IMR-90 (cell line): ENCODE results near the gene SLC1A1. TPM values are rescaled to one million over a fixed set of nuclear protein-coding genes. Genes with fewer than 3 reads are reported as not detected.
A peak's percentile ranks its signal among the peaks of the same experiment; 100 is the strongest.

Experiments used
- ATAC-seq: fragments of 200-7000 bp; cut with Tn5 transposase; 2 replicates; pipeline ENCODE4 v1.9.1; 2020; ENCODE audit warnings: low read depth, mild to moderate bottlenecking, moderate library complexity
- BruUV-seq: library from RNA; stranded (reverse); fragments of 400-500 nt; replicated peaks from 2 replicates; lab custom pipeline; 2021; lab: Mats Ljungman, UMichigan
- CTCF ChIA-PET: fragments of 300-600 bp; formaldehyde crosslinking; extraction: SDS; loops from one replicate; lab custom pipeline; 2021; ENCODE audit warnings: antibody characterized with exemption; lab: Yijun Ruan, JAX
- POLR2A ChIA-PET: fragments of 300-600 bp; sonication (Branson Sonifier 250); formaldehyde crosslinking; loops from one replicate; lab custom pipeline; 2022; ENCODE audit warnings: antibody characterized with exemption; ENCODE audit not compliant: unreplicated experiment; lab: Charles Lee
- DNase-seq: peaks from one replicate; pipeline ENCODE4 v3.0.0; 2013
- H2AFZ ChIP-seq: replicated peaks from 2 replicates; pipeline ENCODE3; 2013; ENCODE audit warnings: low read length, mild to moderate bottlenecking; ENCODE audit not compliant: poor library complexity
- H2AK5ac ChIP-seq: 2 replicates; pipeline ENCODE4 v1.6.1; 2013; ENCODE audit warnings: low read depth, low read length, inconsistent platforms
- H2AK9ac ChIP-seq: replicated peaks from 2 replicates; pipeline ENCODE3; 2013; ENCODE audit warnings: mild to moderate bottlenecking, low read depth, low read length, moderate library complexity; ENCODE audit not compliant: poor library complexity
- H2BK120ac ChIP-seq: 2 replicates; pipeline ENCODE4 v1.6.1; 2013; ENCODE audit warnings: low read depth, low read length, inconsistent platforms
- H2BK15ac ChIP-seq: 3 replicates; pipeline ENCODE4 v1.6.1; 2013; ENCODE audit warnings: low read depth, low read length, inconsistent platforms
- H2BK20ac ChIP-seq: 2 replicates; pipeline ENCODE4 v1.6.1; 2013; ENCODE audit warnings: low read depth, mild to moderate bottlenecking, inconsistent platforms, low read length, moderate library complexity
- H2BK5ac ChIP-seq: 2 replicates; pipeline ENCODE4 v1.6.1; 2013; ENCODE audit warnings: mild to moderate bottlenecking, low read depth, low read length, inconsistent platforms; ENCODE audit not compliant: poor library complexity, severe bottlenecking
- H3K14ac ChIP-seq: replicated peaks from 2 replicates; pipeline ENCODE4 v1.6.1; 2013; ENCODE audit warnings: low read depth, low read length, inconsistent platforms
- H3K18ac ChIP-seq: 2 replicates; pipeline ENCODE4 v1.6.1; 2013; ENCODE audit warnings: low read depth, low read length, control low read depth
- H3K23ac ChIP-seq: 2 replicates; pipeline ENCODE4 v1.6.1; 2013; ENCODE audit warnings: low read depth, low read length, inconsistent platforms
- H3K27ac ChIP-seq: 2 replicates; pipeline ENCODE4 v1.5.1; 2013; ENCODE audit warnings: mild to moderate bottlenecking, control low read depth, low read length; ENCODE audit not compliant: insufficient read depth
- H3K27me3 ChIP-seq: 2 replicates; pipeline ENCODE4 v1.6.1; 2013; ENCODE audit warnings: low read length; ENCODE audit not compliant: control insufficient read depth, insufficient read depth
- H3K36me3 ChIP-seq: 2 replicates; pipeline ENCODE4 v1.6.1; 2013; ENCODE audit warnings: low read length, mixed read lengths; ENCODE audit not compliant: control insufficient read depth, insufficient read depth
- H3K4ac ChIP-seq: 2 replicates; pipeline ENCODE4 v1.6.1; 2013; ENCODE audit warnings: low read depth, low read length, inconsistent platforms
- H3K4me1 ChIP-seq: 2 replicates; pipeline ENCODE4 v1.6.1; 2013; ENCODE audit warnings: low read length, mixed read lengths; ENCODE audit not compliant: control insufficient read depth, insufficient read depth
- H3K4me2 ChIP-seq: 2 replicates; pipeline ENCODE4 v1.6.1; 2013; ENCODE audit warnings: low read depth, mild to moderate bottlenecking, control low read depth, low read length, moderate library complexity
- H3K4me3 ChIP-seq: 2 replicates; pipeline ENCODE4 v1.5.1; 2013; ENCODE audit warnings: low read depth, mild to moderate bottlenecking, control low read depth, low read length, moderate library complexity; ENCODE audit not compliant: insufficient read depth
- H3K56ac ChIP-seq: 2 replicates; pipeline ENCODE4 v1.6.1; 2013; ENCODE audit warnings: low read length, inconsistent platforms; ENCODE audit not compliant: insufficient read depth; ENCODE audit errors: extremely low read depth
- H3K79me1 ChIP-seq, 2 experiments: 2 replicates each; pipeline ENCODE4 v1.6.1; 2013; ENCODE audit warnings: low read length in 2 of 2, inconsistent platforms in 1 of 2, low read depth in 1 of 2
- H3K9ac ChIP-seq: 2 replicates; pipeline ENCODE4 v1.6.1; 2013; ENCODE audit warnings: low read depth, low read length, control low read depth
- H3K9me1 ChIP-seq: 2 replicates; pipeline ENCODE4 v1.6.1; 2013; ENCODE audit warnings: low read length, inconsistent platforms; ENCODE audit not compliant: insufficient read depth
- H3K9me3 ChIP-seq: 2 replicates; pipeline ENCODE4 v1.6.1; 2013; ENCODE audit warnings: low read length; ENCODE audit not compliant: control insufficient read depth, insufficient read depth
- H4K20me1 ChIP-seq: 2 replicates; pipeline ENCODE4 v1.6.1; 2013; ENCODE audit warnings: low read length, inconsistent platforms; ENCODE audit not compliant: insufficient read depth
- H4K5ac ChIP-seq: 2 replicates; pipeline ENCODE4 v1.6.1; 2013; ENCODE audit warnings: mild to moderate bottlenecking, low read depth, low read length, control low read depth
- H4K8ac ChIP-seq, 2 experiments: 2 replicates each; pipeline ENCODE4 v1.6.1; 2013; ENCODE audit warnings: low read depth in 2 of 2, low read length in 2 of 2, control low read depth in 1 of 2, inconsistent platforms in 1 of 2
- H4K91ac ChIP-seq: 2 replicates; pipeline ENCODE4 v1.6.1; 2013; ENCODE audit warnings: low read depth, low read length, inconsistent platforms; ENCODE audit not compliant: insufficient read depth
- MAFK ChIP-seq: IDR thresholded peaks from 2 replicates; pipeline ENCODE4 v1.6.1; 2012; ENCODE audit warnings: low read depth, low read length, improper control_type of control experiment
- MAZ ChIP-seq: IDR thresholded peaks from 2 replicates; pipeline ENCODE4 v1.6.1; 2012; ENCODE audit warnings: low read depth, mild to moderate bottlenecking, low read length, improper control_type of control experiment, moderate library complexity, borderline replicate concordance
- NFE2L2 ChIP-seq: fragments of 150-350 bp; IDR thresholded peaks from 2 replicates; pipeline ENCODE4 v1.6.1; 2016; ENCODE audit warnings: low read depth, mild to moderate bottlenecking, low read length
- WGBS, 2 experiments: methylation state at CpG; one replicate each; pipeline versions ENCODE4 v1.1.5 to v1.1.7; 2013; ENCODE audit warnings: missing lambda C conversion rate in 2 of 2; ENCODE audit not compliant: insufficient read length in 1 of 2; ENCODE audit errors: extremely low coverage in 2 of 2; 5-methylcytosine and 5-hydroxymethylcytosine counted together
- dilution Hi-C: fragments of 300-500 bp; cut with HindIII; formaldehyde crosslinking; loops from one replicate; pipeline ENCODE4 v1.14.3; 2018; ENCODE audit warnings: low sequenced_read_pairs; ENCODE audit not compliant: unreplicated experiment
- in situ Hi-C: fragments of 300-500 bp; cut with MboI; formaldehyde crosslinking; loops from 3 replicates; pipeline ENCODE4 v1.14.3; 2019; ENCODE audit warnings: low sequenced_read_pairs, inconsistent platforms, mixed read lengths
- intact Hi-C: fragments of 100-400 bp; cut with micrococcal nuclease; formaldehyde crosslinking; loops from 2 replicates; pipeline ENCODE4 v1.10.0; 2022
- polyA plus RNA-seq, 3 experiments: library from polyadenylated mRNA; depleted of rRNA; stranded (reverse); fragments of >200 nt; gene quantifications; 2 replicates each; pipeline ENCODE4 v1.2.3, GENCODE V29; 2012; ENCODE audit warnings: low replicate concordance in 1 of 3
- total RNA-seq: library from RNA; depleted of rRNA; stranded (reverse); fragments of >200 nt; gene quantifications from 2 replicates; pipeline ENCODE4 v1.2.3, GENCODE V29; 2012
- TF ChIP-seq, protein P1 (sequence below): fragments of 150-350 bp; IDR thresholded peaks from 2 replicates; pipeline ENCODE4 v1.6.1; 2017; ENCODE audit warnings: mild to moderate bottlenecking, antibody characterized with exemption, low read length, low read depth

The SLC1A1 gene
- total and polyA plus RNA-seq, 2 of the 4 experiments (the other 2 are of a cell fraction) = 2.2 to 4.1 TPM

GRCh38 chr9:4594994-4595393 is 104.7 kb downstream of the SLC1A1 start:
- H3K9me1 ChIP-seq = peaks cover 3% of the 10 kb centered on the region; the same call in 1 of the 2 replicates
- H3K36me3 ChIP-seq = no peaks in the 10 kb centered on the region
- H3K18ac ChIP-seq = no peak overlapping the region
- intact Hi-C loops (no loop called here), dilution Hi-C loops (no loop called here), in situ Hi-C loops (no loop called here)
- no peak for ATAC-seq
- H4K8ac ChIP-seq = no peak overlapping the region
- no peak overlapping the region for H3K4me3 ChIP-seq
- no TSS peak for BruUV-seq
- H3K9ac ChIP-seq = no peak overlapping the region
- no peak overlapping the region for H2BK5ac ChIP-seq
- ChIA-PET CTCF (no interaction called here), POLR2A (no interaction called here)
- H3K4ac ChIP-seq = no peak overlapping the region
- no peak overlapping the region for H4K5ac ChIP-seq
- H3K14ac ChIP-seq = no peak overlapping the region
- H2AFZ ChIP-seq = no peak overlapping the region
- H3K23ac ChIP-seq = no peak overlapping the region
- H3K27me3 ChIP-seq = peaks cover 3% of the 10 kb centered on the region; the same call in 1 of the 2 replicates
- H2BK20ac ChIP-seq = no peak overlapping the region
- H2BK15ac ChIP-seq = no peak overlapping the region
- 0 out of 2 replicates have a peak, but pooled peaks have one; percentile 16 for TF ChIP-seq MAFK
- TF ChIP-seq MAZ = no peak
- TF ChIP-seq, protein P1, sequence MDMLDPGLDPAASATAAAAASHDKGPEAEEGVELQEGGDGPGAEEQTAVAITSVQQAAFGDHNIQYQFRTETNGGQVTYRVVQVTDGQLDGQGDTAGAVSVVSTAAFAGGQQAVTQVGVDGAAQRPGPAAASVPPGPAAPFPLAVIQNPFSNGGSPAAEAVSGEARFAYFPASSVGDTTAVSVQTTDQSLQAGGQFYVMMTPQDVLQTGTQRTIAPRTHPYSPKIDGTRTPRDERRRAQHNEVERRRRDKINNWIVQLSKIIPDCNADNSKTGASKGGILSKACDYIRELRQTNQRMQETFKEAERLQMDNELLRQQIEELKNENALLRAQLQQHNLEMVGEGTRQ = no peak
- TF ChIP-seq NFE2L2 = no peak
- no peak overlapping the region for H4K91ac ChIP-seq
- no peak overlapping the region for H3K27ac ChIP-seq
- no peak for DNase-seq
- H3K56ac ChIP-seq = no peak overlapping the region
- no peak overlapping the region for H2AK9ac ChIP-seq
- peaks cover 7% of the 10 kb centered on the region for H3K4me1 ChIP-seq
- 80% methylated on average over 1 of the region's 2 CpGs; no CpG with 5 or more reads in 1 of the 2 experiments for WGBS, 2 experiments
- no peaks in the 10 kb centered on the region for H3K79me1 ChIP-seq
- no peak overlapping the region for H2AK5ac ChIP-seq
- no peak overlapping the region for H2BK120ac ChIP-seq
- no peaks in the 10 kb centered on the region for H4K20me1 ChIP-seq
- H3K9me3 ChIP-seq = no peaks in the 10 kb centered on the region
- no peak overlapping the region for H3K4me2 ChIP-seq
